GM12801 (cell line): ENCODE measurements around the gene CSRNP3.

Source experiments
- TF ChIP-seq, protein P1 (sequence below): IDR thresholded peaks from one replicate; pipeline ENCODE4 v1.5.1; 2011; ENCODE audit warnings: control low read depth; ENCODE audit not compliant: insufficient read length; ENCODE audit errors: extremely low read depth

Gene CSRNP3

DNA sequence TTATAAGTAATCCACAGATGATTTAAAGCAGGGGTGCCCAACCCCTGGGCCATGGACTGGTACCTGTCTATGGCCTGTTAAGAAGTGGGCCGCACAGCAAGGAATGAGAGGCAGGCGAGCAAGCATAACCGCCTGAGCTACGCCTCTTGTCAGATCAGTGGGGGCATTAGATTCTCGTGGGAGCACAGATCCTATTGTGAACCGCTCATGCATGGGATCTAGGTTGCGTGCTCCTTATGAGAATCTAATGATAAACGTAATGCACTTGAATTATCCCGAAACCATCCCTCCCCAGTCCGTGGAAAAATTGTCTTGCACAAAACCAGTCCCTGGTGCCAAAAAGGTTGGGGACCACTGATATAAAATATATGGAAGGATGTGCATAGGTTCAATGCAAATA lies 153.7 kb downstream of the CSRNP3 start:
- TF ChIP-seq, protein P1, sequence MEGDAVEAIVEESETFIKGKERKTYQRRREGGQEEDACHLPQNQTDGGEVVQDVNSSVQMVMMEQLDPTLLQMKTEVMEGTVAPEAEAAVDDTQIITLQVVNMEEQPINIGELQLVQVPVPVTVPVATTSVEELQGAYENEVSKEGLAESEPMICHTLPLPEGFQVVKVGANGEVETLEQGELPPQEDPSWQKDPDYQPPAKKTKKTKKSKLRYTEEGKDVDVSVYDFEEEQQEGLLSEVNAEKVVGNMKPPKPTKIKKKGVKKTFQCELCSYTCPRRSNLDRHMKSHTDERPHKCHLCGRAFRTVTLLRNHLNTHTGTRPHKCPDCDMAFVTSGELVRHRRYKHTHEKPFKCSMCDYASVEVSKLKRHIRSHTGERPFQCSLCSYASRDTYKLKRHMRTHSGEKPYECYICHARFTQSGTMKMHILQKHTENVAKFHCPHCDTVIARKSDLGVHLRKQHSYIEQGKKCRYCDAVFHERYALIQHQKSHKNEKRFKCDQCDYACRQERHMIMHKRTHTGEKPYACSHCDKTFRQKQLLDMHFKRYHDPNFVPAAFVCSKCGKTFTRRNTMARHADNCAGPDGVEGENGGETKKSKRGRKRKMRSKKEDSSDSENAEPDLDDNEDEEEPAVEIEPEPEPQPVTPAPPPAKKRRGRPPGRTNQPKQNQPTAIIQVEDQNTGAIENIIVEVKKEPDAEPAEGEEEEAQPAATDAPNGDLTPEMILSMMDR = no peak

DNA sequence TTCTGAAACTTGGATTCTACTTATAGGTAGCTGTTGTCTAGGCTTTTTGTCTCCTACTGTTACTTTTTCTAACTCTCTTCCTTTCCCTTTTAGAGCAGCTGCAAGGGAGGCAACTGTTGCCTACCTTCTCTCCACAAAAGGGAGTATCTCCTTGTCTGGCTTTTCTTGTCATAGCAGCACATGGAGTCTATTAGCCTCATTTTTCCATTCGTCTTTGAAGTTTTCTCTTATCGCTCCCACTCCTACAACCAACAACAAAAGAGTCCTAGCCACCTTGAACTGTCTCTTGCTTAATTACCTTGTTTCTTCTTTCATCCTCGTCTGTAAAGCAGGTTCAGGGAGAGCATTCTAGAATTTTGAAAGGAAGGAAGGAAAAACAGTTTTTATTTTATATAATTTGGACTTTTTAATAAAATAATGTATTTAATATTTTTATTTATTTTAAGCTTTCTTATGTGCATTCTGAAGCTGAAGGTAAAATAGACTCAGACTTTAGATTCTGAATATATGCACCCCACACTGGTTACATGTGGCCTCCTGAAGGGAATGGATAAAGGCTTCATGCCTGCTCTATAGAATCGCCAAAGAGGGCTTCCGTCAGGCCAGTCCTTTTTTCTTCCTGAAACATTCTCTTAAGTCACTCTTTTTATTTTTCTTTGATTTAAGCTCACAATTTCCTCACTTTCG lies 154.4 kb downstream of the CSRNP3 start:
- TF ChIP-seq, protein P1 = no peak

DNA sequence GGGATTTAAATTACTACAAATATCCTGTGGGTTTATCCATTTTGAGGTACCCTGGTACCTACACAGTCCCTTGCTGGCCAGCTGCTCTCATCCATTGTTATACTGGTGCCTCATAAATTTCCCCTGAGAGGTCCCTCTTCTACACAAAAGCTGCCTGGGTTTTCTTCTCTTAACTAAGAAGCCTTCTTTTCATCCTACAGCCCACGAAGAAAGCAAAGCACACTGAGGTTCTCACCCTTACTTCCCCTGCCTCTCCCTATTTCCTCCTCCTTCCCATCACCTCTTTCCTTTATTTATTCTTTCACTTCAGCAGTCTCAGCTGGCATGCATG lies 154.9 kb downstream of the CSRNP3 start:
- TF ChIP-seq, protein P1 = no peak

DNA sequence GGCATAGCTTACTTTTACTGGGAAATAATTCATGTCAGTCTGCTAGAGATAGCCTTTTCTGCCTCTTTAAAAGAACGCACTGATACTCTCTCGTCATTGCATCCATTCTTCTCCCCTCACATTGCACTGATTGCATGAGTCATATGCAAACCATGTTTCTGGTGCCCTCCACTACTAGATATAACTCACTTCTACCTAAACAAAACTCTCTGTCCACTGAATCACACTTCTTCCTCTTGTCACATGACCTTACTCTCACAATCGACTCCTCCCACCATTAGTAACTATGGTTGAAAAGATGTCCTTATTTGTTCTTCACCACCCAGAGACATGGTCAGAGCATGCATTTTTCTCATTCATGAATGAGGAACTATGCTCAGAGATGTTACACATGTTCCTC lies 158.0 kb downstream of the CSRNP3 start:
- TF ChIP-seq, protein P1 = no peak

DNA sequence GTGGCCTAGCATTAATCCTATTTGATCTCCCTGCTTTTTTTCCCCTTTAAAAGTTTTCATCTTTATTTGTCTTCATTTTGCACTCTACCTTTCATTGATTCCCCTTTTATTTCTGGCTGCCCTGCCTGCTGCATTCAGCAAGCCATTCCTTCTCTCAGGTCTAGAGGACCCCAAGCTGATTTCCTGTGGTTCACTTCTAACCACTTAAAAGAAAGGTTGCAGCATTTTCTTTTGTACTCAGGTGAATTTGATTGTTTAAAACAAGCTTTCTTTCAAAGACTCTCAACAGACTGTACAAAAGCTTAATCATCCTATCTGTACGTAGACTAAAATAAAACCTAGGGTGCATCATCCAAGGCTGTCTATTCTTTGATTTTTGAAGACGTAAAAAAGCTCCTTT lies 160.3 kb downstream of the CSRNP3 start:
- TF ChIP-seq, protein P1 = no peak

DNA sequence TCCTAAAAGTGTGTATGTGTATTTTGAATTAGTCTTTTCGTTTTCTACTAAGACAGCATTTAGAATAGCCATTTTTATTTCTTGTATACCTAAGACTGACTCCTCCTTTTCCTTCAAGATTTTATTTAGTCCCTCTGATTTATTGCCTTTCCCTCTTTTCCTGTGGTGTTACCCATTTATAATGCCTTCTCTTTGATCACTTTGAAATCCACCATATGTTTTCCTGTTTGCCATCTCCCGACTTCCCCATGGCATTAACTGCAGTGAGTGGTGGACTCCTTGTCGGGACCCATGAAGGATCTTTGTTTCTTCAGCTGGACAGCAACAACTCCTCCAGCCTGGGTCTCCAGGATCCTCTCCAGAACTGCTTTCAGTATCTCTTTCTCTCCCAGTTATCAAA lies 160.7 kb downstream of the CSRNP3 start:
- TF ChIP-seq, protein P1 = no peak

DNA sequence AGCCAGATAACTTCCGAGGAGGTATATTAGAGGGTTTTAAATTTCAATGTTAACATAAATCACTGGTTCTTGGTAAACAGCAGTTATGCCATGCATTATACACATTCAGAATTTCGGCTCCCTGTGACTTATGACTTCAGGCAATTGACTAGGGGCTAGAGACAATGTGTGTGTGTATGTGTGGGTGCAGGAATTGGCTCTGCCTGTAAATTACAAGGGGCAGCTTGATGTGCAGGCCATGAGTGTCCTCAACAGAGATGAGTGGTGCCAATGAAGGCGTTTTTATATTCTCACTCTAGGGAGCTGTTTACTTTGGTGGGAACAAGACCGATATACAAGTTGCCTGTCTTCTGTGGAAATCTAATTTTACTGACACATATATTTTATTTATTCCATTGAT lies 161.6 kb downstream of the CSRNP3 start:
- TF ChIP-seq, protein P1 = no peak
